Activated T-helper 9 cell treated with anti-CD3 and anti-CD28 coated beads, Interleukin-2, amount 50 U/mL, for 16 hours (primary cell): ENCODE measurements around the gene GJC2.

Experiments used
- DNase-seq: peaks from one replicate; pipeline ENCODE4 v3.0.0-alpha.2; 2020; ENCODE audit warnings: low read depth

Gene GJC2

GRCh38 chr1:228145463-228146416 is 4.0 kb upstream of the GJC2 start:
- no peak for DNase-seq

GRCh38 chr1:228146417-228147150 is 3.1 kb upstream of the GJC2 start:
- DNase-seq = no peak

- DNase-seq = no peak
Observed at GRCh38 chr1:228147151-228147693, 2.5 kb upstream of the GJC2 start.

GRCh38 chr1:228147768-228148167 is 2.0 kb upstream of the GJC2 start:
- no peak for DNase-seq

GRCh38 chr1:228148196-228148861 is 1.4 kb upstream of the GJC2 start:
- no peak for DNase-seq

- DNase-seq = no peak
Observed at GRCh38 chr1:228148935-228149405, 760 bp upstream of the GJC2 start.

- DNase-seq = no peak
Observed at GRCh38 chr1:228150120-228150460, 360 bp downstream of the GJC2 start.

GRCh38 chr1:228150461-228151179 is 890 bp downstream of the GJC2 start:
- no peak for DNase-seq

- DNase-seq = no peak
Observed at GRCh38 chr1:228151180-228151925, 1.6 kb downstream of the GJC2 start.

GRCh38 chr1:228152097-228152917 is 2.6 kb downstream of the GJC2 start:
- no peak for DNase-seq

- DNase-seq = no peak
Observed at GRCh38 chr1:228152918-228153258, 3.2 kb downstream of the GJC2 start.

GRCh38 chr1:228154021-228154669 is 4.4 kb downstream of the GJC2 start:
- no peak for DNase-seq

- DNase-seq = no peak
Observed at GRCh38 chr1:228154670-228155571, 5.2 kb downstream of the GJC2 start.

- no peak for DNase-seq
Observed at GRCh38 chr1:228155596-228156514, 6.1 kb downstream of the GJC2 start.

- no peak for DNase-seq
Observed at GRCh38 chr1:228156515-228156881, 6.8 kb downstream of the GJC2 start.

- no peak for DNase-seq
Observed at GRCh38 chr1:228156941-228157728, 7.4 kb downstream of the GJC2 start.

GRCh38 chr1:228157729-228158126 is 8.0 kb downstream of the GJC2 start:
- no peak for DNase-seq
